Activated CD4-positive, CD25-positive, alpha-beta regulatory T cell treated with anti-CD3 and anti-CD28 coated beads, Interleukin-2, amount 50 U/mL, for 72 hours (primary cell): ENCODE data around the gene RPS27A.
"Not testable (repeated sequence)": the region's sequence is repeated elsewhere in the genome, so short reads cannot be mapped to it uniquely, and the experiment has no call there.

Experiments used
- DNase-seq: peaks from one replicate; pipeline ENCODE4 v3.0.0; 2021

The RPS27A gene

DNA sequence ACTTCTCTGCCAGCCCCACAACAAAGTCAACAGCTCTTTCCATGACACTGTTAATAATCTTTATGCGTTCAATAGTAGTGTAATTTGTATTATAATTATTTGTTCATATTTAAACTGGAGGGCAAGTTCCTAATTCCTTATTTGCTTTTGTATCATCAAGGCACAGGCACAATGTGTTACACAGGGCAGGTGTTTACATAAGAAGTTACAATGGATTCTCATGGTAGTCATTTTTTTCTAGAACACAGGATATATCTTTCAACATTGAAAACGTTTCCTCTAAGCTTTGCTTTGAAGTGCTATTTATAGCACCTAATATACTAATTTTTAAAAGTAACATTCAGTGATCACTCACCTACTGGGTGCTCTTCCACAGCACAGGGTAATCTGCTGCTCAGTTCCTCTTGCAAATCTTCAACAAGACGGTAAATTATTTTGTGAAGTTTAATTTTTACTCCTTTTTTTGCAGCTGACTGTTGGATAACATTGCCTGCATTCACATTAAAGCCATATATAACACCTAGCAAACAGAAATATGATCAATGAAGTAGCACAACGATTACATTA lies 7.3 kb downstream of the RPS27A start:
- no peak for DNase-seq

DNA sequence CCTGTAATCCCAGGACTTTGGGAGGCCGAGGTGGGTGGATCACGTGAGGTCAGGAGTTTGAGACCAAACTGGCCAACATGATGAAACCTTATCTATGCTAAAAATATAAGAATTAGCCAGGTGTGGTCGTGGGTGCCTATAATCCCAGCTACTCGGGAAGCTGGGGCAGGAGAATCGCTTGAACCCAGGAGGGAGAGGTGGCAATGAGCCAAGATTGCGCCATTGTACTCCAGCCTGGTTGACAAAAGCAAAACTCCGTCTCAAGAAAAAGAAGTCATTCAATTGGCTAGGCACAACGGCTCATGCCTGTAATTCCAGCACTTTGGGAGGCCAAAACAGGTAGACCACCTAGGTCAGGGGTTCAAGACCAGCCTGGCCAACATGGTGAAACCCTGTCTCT lies 9.1 kb downstream of the RPS27A start:
- not testable (repeated sequence) for DNase-seq

DNA sequence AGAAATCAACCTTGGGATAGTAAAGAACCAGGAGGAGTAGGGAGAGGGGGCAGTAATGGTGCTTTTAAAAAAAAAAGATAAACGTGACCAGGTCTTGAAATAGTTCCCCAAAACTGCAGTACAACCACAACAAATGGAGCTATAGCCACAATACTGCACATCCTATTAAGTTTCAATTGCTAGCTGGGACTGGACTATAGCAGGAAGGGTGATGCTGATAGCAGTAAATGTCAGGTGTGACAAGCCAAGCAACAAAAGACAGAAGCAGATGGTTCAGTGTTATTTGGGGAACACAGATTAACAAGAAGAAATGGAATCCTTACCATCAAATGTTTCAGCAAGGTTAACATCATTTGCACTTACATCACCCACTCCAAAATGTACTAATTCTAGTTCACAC lies 10.1 kb downstream of the RPS27A start:
- DNase-seq, result no peak

DNA sequence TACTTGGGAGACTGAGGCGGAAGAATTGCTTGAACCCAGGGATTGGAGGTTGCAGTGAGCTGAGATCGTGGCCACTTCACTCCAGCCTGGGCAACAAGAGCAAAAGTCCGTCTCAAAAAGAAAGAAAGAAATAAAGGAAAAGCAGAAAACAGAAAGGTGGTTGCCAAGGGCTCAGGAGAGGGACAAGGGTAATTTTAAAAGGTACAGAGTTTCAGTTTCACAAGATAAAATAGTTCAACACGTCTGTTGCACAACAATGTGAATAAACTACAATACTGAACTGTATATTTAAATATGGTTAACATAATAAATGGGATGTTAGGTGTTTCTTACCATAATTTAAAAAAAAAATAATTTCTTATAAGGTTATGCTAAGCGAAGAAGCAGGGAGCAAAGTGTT lies 12.9 kb downstream of the RPS27A start:
- no peak for DNase-seq

DNA sequence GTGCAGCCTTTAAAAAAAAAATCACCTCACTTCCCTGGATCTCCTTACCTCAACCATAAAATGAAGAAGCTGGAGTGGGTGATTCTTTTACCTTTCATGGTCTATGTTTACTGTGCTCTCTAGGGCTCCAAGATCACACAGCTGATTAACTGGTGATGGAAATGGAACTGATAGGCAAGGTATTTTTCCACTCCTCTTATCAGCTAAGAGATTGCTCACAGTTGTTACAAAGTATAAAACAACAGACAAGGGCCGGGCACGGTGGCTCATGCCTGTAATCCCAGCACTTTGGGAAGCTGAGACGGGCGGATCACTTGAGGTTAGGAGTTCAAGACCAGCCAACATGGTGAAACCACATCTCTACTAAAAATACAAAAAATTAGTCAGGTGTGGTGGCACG lies 14.5 kb downstream of the RPS27A start:
- DNase-seq, result no peak

DNA sequence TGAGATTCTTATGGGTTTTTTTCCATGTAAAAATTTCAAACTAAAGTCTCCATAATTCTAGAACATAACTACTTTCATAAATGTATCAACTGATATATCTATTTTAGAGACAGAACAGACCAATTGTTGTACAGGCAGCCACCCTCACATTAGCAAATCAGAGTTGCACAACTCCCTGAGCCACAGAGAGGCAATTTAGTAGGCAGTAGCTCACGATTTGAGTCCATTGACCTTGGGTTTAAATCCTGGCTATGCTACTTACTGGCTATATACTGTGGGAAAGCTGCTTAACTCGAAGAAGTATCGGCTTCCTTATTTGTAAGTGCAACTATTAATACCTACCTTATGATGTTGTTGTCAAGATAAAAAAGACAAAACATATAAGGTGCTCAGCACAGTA lies 20.3 kb downstream of the RPS27A start:
- no peak for DNase-seq

DNA sequence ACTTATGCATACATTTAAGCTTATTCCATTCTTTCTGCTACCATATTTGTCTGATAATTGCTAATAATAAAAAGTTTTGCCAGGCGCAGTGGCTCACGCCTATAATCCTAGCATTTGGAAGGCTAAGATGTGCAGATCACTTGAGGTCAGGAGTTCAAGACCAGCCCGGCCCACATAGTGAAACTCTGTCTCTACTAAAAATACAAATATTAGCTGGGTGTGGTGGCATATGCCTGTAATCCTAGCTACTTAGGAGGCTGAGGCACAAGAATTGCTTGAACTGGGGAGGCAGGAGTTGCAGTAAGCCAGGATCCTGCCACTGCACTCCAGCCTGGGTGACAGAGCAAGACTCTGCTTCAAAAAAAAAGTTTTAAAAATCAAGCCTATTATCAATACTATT lies 27.1 kb downstream of the RPS27A start:
- DNase-seq, result not testable (repeated sequence)

DNA sequence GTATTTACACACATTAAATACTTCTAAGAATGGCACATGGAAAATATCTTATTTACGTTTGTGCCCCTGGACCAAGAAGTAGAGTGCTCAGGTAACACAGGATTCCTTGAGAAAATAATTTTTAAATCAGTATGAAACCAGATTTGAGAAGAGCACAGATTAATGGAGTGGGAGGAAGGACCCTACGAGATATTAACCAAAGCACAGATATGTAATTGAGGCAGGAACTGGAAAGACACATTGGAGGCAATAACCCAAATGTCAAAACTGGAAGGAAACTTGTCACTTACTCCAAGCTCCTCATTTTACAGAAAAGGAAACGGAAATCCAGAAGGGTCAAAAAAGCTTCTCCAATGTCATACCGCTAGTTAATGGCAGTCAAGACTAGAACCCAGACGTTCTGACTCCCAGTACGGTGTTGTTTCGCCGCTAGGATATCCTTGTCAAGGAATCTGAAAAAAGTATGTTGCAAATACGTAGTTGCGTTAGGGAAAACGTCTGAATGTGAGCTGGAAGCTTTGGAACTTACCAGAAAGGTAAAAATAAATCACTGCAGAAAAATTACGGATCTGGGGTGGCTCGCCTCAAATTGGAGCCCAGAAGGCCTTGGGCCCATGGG lies 35.9 kb downstream of the RPS27A start:
- DNase-seq, result no peak

DNA sequence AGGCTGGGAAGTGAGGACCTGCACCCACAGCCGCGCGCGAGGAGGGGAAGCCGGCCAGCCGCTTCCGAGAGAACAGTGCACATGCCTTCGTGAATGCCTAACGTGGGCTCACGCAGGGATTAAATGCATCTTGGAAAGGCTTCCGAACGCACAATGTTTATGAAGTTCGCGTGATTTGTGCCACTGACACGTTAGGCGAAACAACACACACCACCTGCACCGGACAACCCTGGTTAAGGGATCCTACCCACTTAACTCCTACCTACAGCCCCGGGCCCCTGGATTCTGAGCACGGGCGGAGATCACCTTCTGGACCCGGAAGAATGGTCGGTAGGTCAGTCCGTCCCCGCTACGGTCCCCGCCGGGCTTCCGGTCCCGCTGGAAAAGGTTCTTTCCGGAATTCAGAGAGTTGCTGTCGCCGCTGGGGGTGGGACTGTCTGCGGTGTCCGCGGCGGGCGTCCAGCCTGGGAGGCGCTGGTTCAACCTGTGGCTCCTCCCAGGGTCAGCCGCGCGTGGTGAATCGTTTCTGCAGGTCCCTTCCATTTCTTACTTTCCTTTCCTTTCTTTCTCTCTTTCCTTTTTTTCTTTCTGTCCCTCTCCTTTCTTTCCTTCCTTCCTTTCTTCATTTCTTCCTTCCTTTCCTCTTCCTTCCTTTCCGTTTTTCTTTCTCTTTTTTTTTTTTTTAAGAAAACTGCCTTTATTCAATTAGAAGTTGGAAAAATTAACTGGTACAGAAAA lies 36.6 kb downstream of the RPS27A start, which contains the start of gene MTIF2:
TSS of gene MTIF2 (minus strand) at position 325 of the 738 bp plus-strand sequence. CDS start 5,373 bp downstream, outside the sequence.
- peak; percentile 85 for DNase-seq

DNA sequence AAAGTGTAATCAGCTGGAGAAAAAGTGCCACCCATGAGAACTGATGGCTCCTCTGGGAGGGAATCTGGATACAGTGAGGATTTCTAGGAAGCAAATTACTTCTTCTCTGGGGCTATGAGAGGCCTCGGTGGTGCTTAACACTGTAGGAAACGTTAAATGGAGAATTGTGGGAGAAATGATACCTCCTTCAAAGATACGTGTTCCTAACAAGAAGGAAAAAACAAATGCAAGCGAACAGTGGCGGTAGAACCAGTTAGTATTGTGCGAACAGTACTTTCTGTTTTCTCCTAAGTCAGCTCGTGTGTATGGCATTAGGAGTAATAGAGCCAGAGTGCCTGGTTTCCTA lies 37.1 kb downstream of the RPS27A start:
- no peak for DNase-seq

DNA sequence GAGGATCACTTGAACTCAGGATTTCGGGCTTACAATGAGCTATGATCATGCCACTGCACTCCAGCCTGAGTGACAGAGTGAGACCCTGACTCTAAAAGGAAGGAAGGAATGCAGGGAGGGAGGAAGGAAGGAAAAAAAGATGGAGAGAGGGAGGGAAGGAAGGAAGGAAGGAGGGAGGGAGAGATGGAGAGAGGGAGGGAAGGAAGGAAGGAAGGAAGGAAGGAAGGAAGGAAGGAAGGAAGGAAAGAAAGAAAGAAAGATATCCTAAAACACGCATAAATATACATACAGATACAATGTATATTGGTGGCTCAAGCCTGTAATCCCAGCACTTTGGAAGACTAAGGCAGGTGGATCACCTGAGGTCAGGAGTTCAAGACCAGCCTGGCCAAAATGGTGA lies 41.9 kb downstream of the RPS27A start:
- not testable (repeated sequence) for DNase-seq

DNA sequence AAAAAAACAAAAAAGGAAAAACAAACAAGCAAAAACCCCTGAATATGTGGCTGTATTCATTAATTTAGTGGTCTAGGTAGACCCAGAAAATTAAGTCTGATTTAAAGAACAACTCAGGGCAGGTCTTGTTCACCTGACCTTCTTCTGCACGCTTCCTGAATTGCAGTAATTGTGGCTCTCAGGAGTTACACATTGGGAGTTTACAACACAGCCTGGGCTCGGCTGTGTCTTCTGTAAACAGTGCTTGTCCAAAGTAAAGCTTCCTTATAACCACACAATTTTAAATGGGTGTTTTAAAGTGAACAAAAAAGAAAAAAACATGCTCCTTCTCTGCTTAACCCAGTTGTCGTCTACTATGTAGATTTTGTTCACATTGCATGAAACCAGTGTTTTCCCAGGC lies 44.8 kb downstream of the RPS27A start:
- no peak for DNase-seq

DNA sequence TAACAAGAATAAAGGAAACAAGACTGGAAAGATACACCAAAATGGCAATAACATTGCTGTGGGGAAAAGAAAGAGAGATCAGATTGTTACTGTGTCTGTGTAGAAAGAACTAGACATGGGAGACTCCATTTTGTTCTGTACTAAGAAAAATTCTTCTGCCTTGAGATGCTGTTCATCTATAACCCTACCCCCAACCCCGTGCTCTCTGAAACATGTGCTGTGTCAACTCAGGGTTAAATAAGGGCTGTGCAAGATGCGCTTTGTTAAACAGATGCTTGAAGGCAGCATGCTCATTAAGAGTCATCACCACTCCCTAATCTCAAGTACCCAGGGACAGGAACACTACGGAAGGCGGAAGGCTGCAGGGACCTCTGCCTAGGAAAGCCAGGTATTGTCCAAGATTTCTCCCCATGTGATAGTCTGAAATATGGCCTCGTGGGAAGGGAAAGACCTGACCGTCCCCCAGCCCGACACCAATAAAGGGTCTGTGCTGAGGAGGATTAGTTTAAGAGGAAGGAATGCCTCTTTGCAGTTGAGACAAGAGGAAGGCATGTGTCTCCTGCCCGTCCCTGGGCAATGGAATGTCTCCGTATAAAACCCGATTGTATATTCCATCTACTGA lies 46.8 kb downstream of the RPS27A start:
- DNase-seq, result not testable (repeated sequence)

DNA sequence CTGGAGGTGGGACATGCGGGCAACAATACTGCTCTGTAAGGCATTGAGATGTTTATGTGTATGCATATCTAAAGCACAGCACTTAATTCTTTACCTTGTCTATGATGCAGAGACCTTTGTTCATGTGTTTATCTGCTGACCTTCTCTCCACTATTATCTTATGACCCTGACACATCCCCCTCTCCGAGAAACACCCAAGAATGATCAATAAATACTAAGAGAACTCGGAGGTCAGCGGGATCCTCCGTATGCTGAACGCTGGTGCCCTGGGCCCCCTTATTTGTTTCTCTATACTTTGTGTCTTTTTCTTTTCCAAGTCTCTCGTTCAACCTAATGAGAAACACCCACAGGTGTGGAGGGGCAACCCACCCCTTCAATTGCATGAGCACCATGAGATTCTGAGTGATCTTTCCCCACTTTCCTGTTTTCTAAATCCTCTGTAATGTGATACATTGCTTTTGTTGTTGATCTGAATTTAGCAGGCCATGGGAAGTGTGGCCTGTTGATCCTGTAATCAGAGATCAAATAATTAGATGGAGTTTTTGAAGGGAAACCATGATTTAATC lies 47.5 kb downstream of the RPS27A start:
- DNase-seq, result not testable (repeated sequence)

DNA sequence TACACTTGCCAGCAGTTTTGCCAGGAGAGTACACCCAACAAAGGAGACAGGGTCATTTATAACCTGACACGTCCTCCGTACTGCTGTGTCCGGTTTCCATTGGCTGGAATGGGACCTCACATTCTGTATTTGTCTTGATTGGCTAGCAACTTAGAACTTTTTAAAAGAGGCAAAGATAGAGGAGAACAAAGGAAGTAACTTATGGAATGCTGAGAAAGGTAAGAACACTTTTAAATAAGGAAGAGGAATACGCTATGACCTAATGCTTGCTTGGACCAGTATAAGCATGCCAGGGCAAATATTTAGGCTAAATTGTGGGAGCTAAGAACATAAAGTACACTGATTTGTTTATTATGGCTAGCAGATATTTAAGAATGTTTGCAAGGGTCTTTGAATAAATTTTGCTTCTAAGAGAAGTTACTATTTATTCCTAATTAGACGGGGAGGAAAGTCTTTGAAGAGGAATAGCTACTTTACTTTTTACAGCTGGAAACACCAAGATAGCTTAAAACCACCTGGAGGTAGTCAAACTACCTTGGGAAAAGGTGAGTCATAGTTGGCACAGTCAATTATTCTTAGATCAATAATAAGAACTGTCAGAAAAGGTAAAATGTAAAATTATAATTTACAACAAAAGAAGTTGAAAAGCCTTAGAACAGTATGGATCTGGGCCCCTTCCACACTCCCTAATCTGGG lies 48.5 kb downstream of the RPS27A start:
- not testable (repeated sequence) for DNase-seq

DNA sequence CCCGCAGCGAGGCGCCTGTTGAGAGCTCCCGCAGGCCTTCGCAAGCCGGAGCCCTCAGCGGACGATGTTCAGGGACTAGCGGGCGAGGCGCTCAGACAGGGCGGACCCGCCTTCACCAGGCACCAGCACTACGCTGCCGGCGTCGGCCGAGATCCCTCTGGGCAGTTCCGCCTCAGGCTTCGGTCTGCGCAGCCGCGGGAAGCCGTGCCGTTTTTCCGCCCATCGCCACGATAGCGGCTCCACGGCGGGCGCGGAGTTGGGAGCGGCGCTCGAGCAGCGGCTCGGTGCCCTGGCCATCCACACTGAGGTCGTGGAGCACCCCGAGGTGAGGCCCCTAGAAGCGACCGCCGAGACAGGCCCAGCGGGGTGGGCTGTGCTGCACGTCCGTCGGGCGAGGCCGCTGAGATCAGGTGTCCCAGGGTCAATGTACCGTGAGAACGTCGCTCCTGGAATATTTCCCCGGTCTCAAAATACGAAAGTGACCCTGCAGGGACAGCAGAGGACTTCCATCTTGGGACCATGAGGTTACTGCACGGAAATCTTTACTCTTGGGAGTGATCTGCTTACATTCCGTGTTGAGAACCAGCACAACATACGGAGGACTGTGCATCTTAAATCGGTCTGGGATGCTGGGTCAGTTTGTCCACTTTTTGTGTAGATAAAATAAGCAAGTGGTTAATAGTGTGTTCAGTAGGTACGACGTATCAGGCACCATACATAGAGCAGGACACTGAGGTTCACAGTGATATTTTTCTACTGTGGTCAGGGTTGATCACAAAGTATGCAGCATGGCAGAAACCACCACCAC lies 49.8 kb downstream of the RPS27A start:
- DNase-seq, result peak; percentile 87

DNA sequence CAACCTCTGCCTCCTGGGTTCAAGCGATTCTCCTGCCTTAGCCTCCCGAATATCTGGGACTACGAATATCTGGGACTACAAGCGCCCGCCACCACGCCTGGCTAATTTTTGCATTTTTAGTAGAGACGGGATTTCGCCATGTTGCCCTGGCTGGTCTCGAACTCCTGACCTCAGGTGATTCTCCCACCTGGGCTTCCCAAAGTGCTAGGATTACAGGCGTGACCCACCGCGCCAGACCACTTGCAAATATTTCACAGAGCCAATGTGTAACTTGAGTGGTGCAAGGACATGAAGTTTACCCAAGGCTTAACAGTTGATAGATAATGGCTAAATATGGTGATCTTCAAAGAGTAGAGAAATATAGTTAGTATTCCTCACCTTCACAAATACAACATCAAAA lies 50.6 kb downstream of the RPS27A start:
- DNase-seq, result no peak
